H1 (cell line): Measurements from ENCODE around the gene ALAS1. TPM values are rescaled to one million over a fixed set of nuclear protein-coding genes. Genes with fewer than 3 reads are reported as not detected.

Experiments used
- CTCF ChIA-PET: fragments of 300-600 bp; sonication (Branson Sonifier 250); formaldehyde crosslinking; loops from one replicate; lab custom pipeline; 2021; ENCODE audit not compliant: partially characterized antibody; lab: Charles Lee
- POLR2A ChIA-PET: fragments of 300-600 bp; sonication (Branson Sonifier 250); formaldehyde crosslinking; loops from one replicate; lab custom pipeline; 2021; ENCODE audit warnings: inconsistent platforms; ENCODE audit not compliant: partially characterized antibody; lab: Charles Lee
- DNase-seq, 2 experiments: peaks; one replicate each; pipeline versions ENCODE4 v3.0.0 to v3.0.0-alpha.2; 2010 to 2022; ENCODE audit warnings: low spot score in 2 of 2, low read depth in 1 of 2, mixed read lengths in 1 of 2
- FAIRE-seq: peaks from 2 replicates; lab custom pipeline; 2011; peaks lifted over from hg19 to GRCh38; lab: Jason Lieb, UNC
- H2AFZ ChIP-seq: 2 replicates; pipeline ENCODE4 v1.8.1; 2012; ENCODE audit warnings: low read length, inconsistent platforms
- H2AK5ac ChIP-seq: 2 replicates; pipeline ENCODE4 v1.6.1; 2013; ENCODE audit warnings: low read depth, low read length
- H2BK120ac ChIP-seq: replicated peaks from 2 replicates; pipeline ENCODE3; 2013; ENCODE audit warnings: low read depth, low read length, inconsistent platforms
- H2BK12ac ChIP-seq: 2 replicates; pipeline ENCODE4 v1.6.1; 2013; ENCODE audit warnings: low read depth, low read length
- H2BK15ac ChIP-seq: 2 replicates; pipeline ENCODE4 v1.6.1; 2013; ENCODE audit warnings: low read length
- H2BK20ac ChIP-seq: 2 replicates; pipeline ENCODE4 v1.6.1; 2013; ENCODE audit warnings: low read length
- H2BK5ac ChIP-seq: 2 replicates; pipeline ENCODE4 v1.6.1; 2013; ENCODE audit warnings: low read depth, low read length
- H3K14ac ChIP-seq: 2 replicates; pipeline ENCODE4 v1.6.1; 2013; ENCODE audit warnings: inconsistent platforms; ENCODE audit not compliant: insufficient read length
- H3K18ac ChIP-seq: 2 replicates; pipeline ENCODE4 v1.6.1; 2013; ENCODE audit warnings: low read length; ENCODE audit errors: extremely low read depth
- H3K23ac ChIP-seq: 2 replicates; pipeline ENCODE4 v1.6.1; 2013; ENCODE audit warnings: inconsistent platforms; ENCODE audit not compliant: insufficient read length
- H3K23me2 ChIP-seq: 2 replicates; pipeline ENCODE4 v1.6.1; 2013; ENCODE audit warnings: low read depth, low read length
- H3K27ac ChIP-seq: 2 replicates; pipeline ENCODE4 v1.6.1; 2011; ENCODE audit warnings: low read depth, low read length, inconsistent platforms
- H3K27me3 ChIP-seq, 4 experiments: replicated peaks in 1 of 4; 1 replicate in 1 of 4; 2 replicates in 3 of 4; pipeline versions ENCODE4 v1.6.1 to v1.8.1; 2011 to 2013; ENCODE audit warnings: low read length in 3 of 4, mild to moderate bottlenecking in 3 of 4, inconsistent platforms in 2 of 4, mixed read lengths in 2 of 4, moderate library complexity in 1 of 4; ENCODE audit not compliant: control insufficient read depth in 3 of 4, insufficient read depth in 3 of 4; ENCODE audit errors: extremely low read depth in 1 of 4
- H3K36me3 ChIP-seq, 4 experiments: 2 replicates each; pipeline versions ENCODE4 v1.6.1 to v1.8.1; 2011 to 2013; ENCODE audit warnings: mild to moderate bottlenecking in 4 of 4, low read length in 3 of 4, moderate library complexity in 2 of 4, control low read depth in 1 of 4, inconsistent platforms in 1 of 4; ENCODE audit not compliant: insufficient read depth in 4 of 4, control insufficient read depth in 2 of 4
- H3K4ac ChIP-seq: replicated peaks from 2 replicates; pipeline ENCODE3; 2013; ENCODE audit warnings: low read length, low read depth, mixed read lengths, inconsistent platforms; ENCODE audit not compliant: insufficient read length
- H3K4me1 ChIP-seq, 4 experiments: replicated peaks in 1 of 4; 1 replicate in 1 of 4; 2 replicates in 3 of 4; pipeline versions ENCODE4 v1.6.1 to v1.8.1; 2011 to 2013; ENCODE audit warnings: low read length in 3 of 4, inconsistent platforms in 2 of 4, mixed read lengths in 1 of 4; ENCODE audit not compliant: insufficient read depth in 4 of 4, control insufficient read depth in 3 of 4
- H3K4me2 ChIP-seq, 2 experiments: 2 replicates each; pipeline versions ENCODE4 v1.6.1 to v1.8.1; 2011 to 2013; ENCODE audit warnings: low read depth in 2 of 2, low read length in 2 of 2, control low read depth in 1 of 2, inconsistent platforms in 1 of 2, mild to moderate bottlenecking in 1 of 2; ENCODE audit not compliant: insufficient read depth in 1 of 2
- H3K4me3 ChIP-seq, 4 experiments: fragments of 200-600, 300-600 bp in 1 of 4; sonication (generic), shearing (Covaris generic), sonication (Bioruptor Twin) in 1 of 4; 2 replicates each; pipeline versions ENCODE4 v1.5.1 to v1.8.1; 2011 to 2016; ENCODE audit warnings: low read length in 4 of 4, low read depth in 3 of 4, control low read depth in 2 of 4, inconsistent platforms in 2 of 4, mild to moderate bottlenecking in 2 of 4, mixed read lengths in 1 of 4, moderate library complexity in 1 of 4; ENCODE audit not compliant: insufficient read depth in 2 of 4; ENCODE audit errors: extremely low read depth in 1 of 4
- H3K56ac ChIP-seq: replicated peaks from 2 replicates; pipeline ENCODE3; 2013; ENCODE audit warnings: low read depth, mild to moderate bottlenecking, mixed read lengths, low read length, inconsistent platforms; ENCODE audit not compliant: insufficient read length
- H3K79me1 ChIP-seq: 2 replicates; pipeline ENCODE4 v1.6.1; 2013; ENCODE audit warnings: low read depth, low read length, control low read depth
- H3K79me2 ChIP-seq, 2 experiments: 2 replicates each; pipeline versions ENCODE4 v1.6.1 to v1.8.1; 2012 to 2013; ENCODE audit warnings: low read length in 2 of 2, mild to moderate bottlenecking in 2 of 2, inconsistent platforms in 1 of 2; ENCODE audit not compliant: insufficient read depth in 2 of 2, control insufficient read depth in 1 of 2
- H3K9ac ChIP-seq, 4 experiments: replicated peaks in 1 of 4; 1 replicate in 1 of 4; 2 replicates in 3 of 4; pipeline versions ENCODE4 v1.6.1 to v1.8.1; 2011 to 2013; ENCODE audit warnings: low read depth in 3 of 4, low read length in 3 of 4, control low read depth in 2 of 4, mild to moderate bottlenecking in 2 of 4, moderate library complexity in 2 of 4, inconsistent platforms in 1 of 4; ENCODE audit errors: extremely low read depth in 1 of 4
- H3K9me3 ChIP-seq, 2 experiments: 2 replicates each; pipeline versions ENCODE4 v1.6.1 to v1.8.1; 2012 to 2013; ENCODE audit warnings: mild to moderate bottlenecking in 2 of 2, moderate library complexity in 2 of 2, control low read depth in 1 of 2, inconsistent platforms in 1 of 2, low read depth in 1 of 2, low read length in 1 of 2, mixed read lengths in 1 of 2; ENCODE audit not compliant: insufficient read depth in 2 of 2
- H4K20me1 ChIP-seq, 2 experiments: replicated peaks in 1 of 2; 2 replicates each; pipeline versions ENCODE3 to v1.8.1; 2011 to 2013; ENCODE audit warnings: inconsistent platforms in 2 of 2, low read length in 2 of 2, mild to moderate bottlenecking in 1 of 2; ENCODE audit not compliant: insufficient read depth in 2 of 2, control insufficient read depth in 1 of 2
- H4K5ac ChIP-seq: 2 replicates; pipeline ENCODE4 v1.6.1; 2013; ENCODE audit warnings: low read length, low read depth, mixed read lengths, inconsistent platforms; ENCODE audit not compliant: insufficient read length
- H4K8ac ChIP-seq: 2 replicates; pipeline ENCODE4 v1.8.0; 2013; ENCODE audit warnings: mild to moderate bottlenecking, moderate library complexity, low read length, inconsistent platforms; ENCODE audit not compliant: insufficient read depth; ENCODE audit errors: extremely low read depth
- H4K91ac ChIP-seq: replicated peaks from 2 replicates; pipeline ENCODE3; 2013; ENCODE audit warnings: low read length, mixed read lengths, inconsistent platforms; ENCODE audit not compliant: insufficient read length
- BRCA1 ChIP-seq: IDR thresholded peaks from 2 replicates; pipeline ENCODE4 v1.6.1; 2012; ENCODE audit warnings: low read depth, low read length, improper control_type of control experiment
- CHD1 ChIP-seq: IDR thresholded peaks from 2 replicates; pipeline ENCODE4 v1.6.1; 2012; ENCODE audit warnings: low read depth, low read length, improper control_type of control experiment
- CHD2 ChIP-seq: IDR thresholded peaks from 2 replicates; pipeline ENCODE4 v1.6.1; 2012; ENCODE audit warnings: low read length, improper control_type of control experiment
- CTBP2 ChIP-seq: IDR thresholded peaks from 2 replicates; pipeline ENCODE4 v1.7.0; 2011; ENCODE audit warnings: borderline replicate concordance, mild to moderate bottlenecking, moderate library complexity, mixed read lengths, low read length; ENCODE audit not compliant: insufficient read depth, insufficient read length
- NRF1 ChIP-seq: IDR thresholded peaks from 2 replicates; pipeline ENCODE4 v1.6.1; 2011; ENCODE audit warnings: mild to moderate bottlenecking, low read depth, low read length, improper control_type of control experiment
- PHF8 ChIP-seq: fragments of 200-600 bp; sonication (generic); conservative IDR thresholded peaks from 2 replicates; pipeline ENCODE4 v1.7.1; 2012; ENCODE audit warnings: low read depth, mild to moderate bottlenecking, inconsistent platforms, low read length, moderate library complexity
- SAP30 ChIP-seq: fragments of 300-600 bp; sonication (generic); IDR thresholded peaks from 2 replicates; pipeline ENCODE4 v1.7.1; 2012; ENCODE audit warnings: low read length, moderate library complexity, mild to moderate bottlenecking, inconsistent platforms; ENCODE audit not compliant: insufficient read depth, insufficient replicate concordance
- SIX5 ChIP-seq: IDR thresholded peaks from 2 replicates; pipeline ENCODE4 v1.6.1; 2011; ENCODE audit warnings: mild to moderate bottlenecking, low read depth, low read length
- SUZ12 ChIP-seq: fragments of 200-600 bp; sonication (generic); IDR thresholded peaks from 2 replicates; pipeline ENCODE4 v1.6.1; 2012; ENCODE audit warnings: mild to moderate bottlenecking, inconsistent platforms, low read length, moderate library complexity, mixed read lengths
- TAF7 ChIP-seq: optimal IDR thresholded peaks from 2 replicates; pipeline ENCODE3; 2011; ENCODE audit warnings: low read depth, mild to moderate bottlenecking, inconsistent platforms, low read length, moderate library complexity, borderline replicate concordance
- TCF12 ChIP-seq: IDR thresholded peaks from 2 replicates; pipeline ENCODE4 v1.6.1; 2011; ENCODE audit warnings: low read depth, mild to moderate bottlenecking, low read length
- TEAD4 ChIP-seq: IDR thresholded peaks from 2 replicates; pipeline ENCODE4 v1.6.1; 2012; ENCODE audit warnings: low read depth, low read length, inconsistent platforms, mixed read lengths
- YY1 ChIP-seq: IDR thresholded peaks from 2 replicates; pipeline ENCODE4 v1.6.1; 2011; ENCODE audit warnings: low read depth, mild to moderate bottlenecking, low read length
- WGBS, 2 experiments: shearing (Covaris generic) in 1 of 2; methylation state at CpG; one replicate each; pipeline versions ENCODE4 v1.1.6 to v1.1.7; 2013 to 2015; ENCODE audit warnings: low lambda C conversion rate in 2 of 2, mixed read lengths in 2 of 2, inconsistent platforms in 1 of 2, low coverage in 1 of 2, missing lambda C conversion rate in 1 of 2; ENCODE audit not compliant: insufficient replicate concordance in 2 of 2, insufficient coverage in 1 of 2, insufficient read length in 1 of 2; ENCODE audit errors: extremely low coverage in 1 of 2, missing lambda C conversion rate in 1 of 2; 5-methylcytosine and 5-hydroxymethylcytosine counted together
- polyA plus RNA-seq, 7 experiments: library from polyadenylated mRNA; depleted of rRNA in 3 of 7; stranded (reverse) in 5 of 7; unstranded in 2 of 7; fragments of >200 nt in 5 of 7; fragments of 200-250 nt in 2 of 7; gene quantifications; 1 replicate in 5 of 7; 2 replicates in 1 of 7; 4 replicates in 1 of 7; pipeline versions ENCODE4 v1.2.1 to v1.2.3, GENCODE V29; 2011 to 2013; ENCODE audit warnings: missing spikeins in 2 of 7, mixed read lengths in 2 of 7
- total RNA-seq: library from RNA; stranded (reverse); fragmentation: NEBNext Ultra II Directional; extraction: Animal tissue kit (Norgen Biotek cat#: 25700); gene quantifications from 2 replicates; pipeline ENCODE4 v1.2.1, GENCODE V29; 2021

The ALAS1 gene
- total and polyA plus RNA-seq, 2 of the 8 experiments (the other 6 are each of a cell fraction or from before 2014, with no cell fraction given) = 45.9 to 84.4 TPM

GRCh38 chr3:52202384-52203077, 4.6 kb downstream of the ALAS1 start:
- no peak for FAIRE-seq
- no peak for DNase-seq
- no peak overlapping the region for H3K18ac ChIP-seq
- no peaks in the 10 kb centered on the region for H3K27me3 ChIP-seq
- H2AFZ ChIP-seq = no peak overlapping the region
- H2BK120ac ChIP-seq = no peak overlapping the region
- H3K27ac ChIP-seq = no peak overlapping the region
- H3K4me2 ChIP-seq = no peak overlapping the region
- no peaks in the 10 kb centered on the region for H3K9me3 ChIP-seq
- no peak overlapping the region for H2AK5ac ChIP-seq
- H4K5ac ChIP-seq = no peak overlapping the region
- H3K9ac ChIP-seq = no peak overlapping the region
- no peak overlapping the region for H2BK12ac ChIP-seq
- WGBS, 2 experiments = 97% methylated on average over 4 of the region's 4 CpGs; no CpG with 5 or more reads in 1 of the 2 experiments
- peaks cover 0 to 8% (median 3%) of the 10 kb centered on the region in 4 experiments; a peak in 6 of 7 replicates for H3K4me1 ChIP-seq
- H2BK20ac ChIP-seq = no peak overlapping the region
- peaks cover 37 to 70% (median 51%) of the 10 kb centered on the region in 4 experiments for H3K36me3 ChIP-seq
- CTCF ChIA-PET = interaction anchor here (1.0 to 4.1 kb wide), 2 partner anchors 19 to 41 kb away, joined by 3 to 28 read pairs; no protein-coding TSS in a partner anchor
- H3K79me2 ChIP-seq = peaks cover 0 to 8% of the 10 kb centered on the region in 2 experiments; a peak in 2 of 4 replicates
- H4K8ac ChIP-seq = no peak overlapping the region
- H4K20me1 ChIP-seq = peaks cover 0 to 4% of the 10 kb centered on the region in 2 experiments
- no peak overlapping the region for H3K4me3 ChIP-seq
- H2BK15ac ChIP-seq = no peak overlapping the region
- no peak overlapping the region for H3K4ac ChIP-seq
- POLR2A ChIA-PET = interaction anchor here (0.9 kb wide), 1 partner anchor 38 kb away, joined by 3 read pairs; no protein-coding TSS in a partner anchor
- no peak overlapping the region for H3K23ac ChIP-seq
- no peak overlapping the region for H3K56ac ChIP-seq
- H3K14ac ChIP-seq = no peak overlapping the region
- H3K79me1 ChIP-seq = no peaks in the 10 kb centered on the region; the same call in none of the 2 replicates
- peaks cover 4% of the 10 kb centered on the region; the same call in 1 of the 2 replicates for H3K23me2 ChIP-seq
- no peak overlapping the region for H2BK5ac ChIP-seq
- no peak overlapping the region for H4K91ac ChIP-seq
- TF ChIP-seq TCF12 = no peak
- no peak for TF ChIP-seq YY1
- TF ChIP-seq BRCA1 = no peak
- no peak for TF ChIP-seq CTBP2
- TF ChIP-seq TEAD4 = no peak
- TF ChIP-seq PHF8 = no peak
- TF ChIP-seq CHD1 = no peak
- TF ChIP-seq SUZ12 = no peak
- no peak for TF ChIP-seq NRF1
- no peak for TF ChIP-seq SIX5
- TF ChIP-seq CHD2 = no peak
- no peak for TF ChIP-seq TAF7
- TF ChIP-seq SAP30 = no peak
